Epithelial cell of proximal tubule (primary cell): ENCODE results near the gene CEP164. TPM values are rescaled to one million over a fixed set of nuclear protein-coding genes. Genes with fewer than 3 reads are reported as not detected.

Source experiments
- DNase-seq: peaks from one replicate; pipeline ENCODE4 v3.0.0-alpha.2; 2011; ENCODE audit warnings: low read depth
- H3K4me3 ChIP-seq: 2 replicates; pipeline ENCODE4 v1.5.1; 2011; ENCODE audit warnings: low read depth, mild to moderate bottlenecking, low read length
- CTCF ChIP-seq: conservative IDR thresholded peaks from 2 replicates; pipeline ENCODE4 v1.5.1; 2012; ENCODE audit warnings: low read depth, mild to moderate bottlenecking, low read length
- total RNA-seq: library from RNA; depleted of rRNA; stranded (reverse); fragments of >200 nt; gene quantifications from 2 replicates; pipeline ENCODE4 v1.2.3, GENCODE V29; 2015

The CEP164 gene
- total RNA-seq, 1 donor from 2014 or later = 20.2 TPM

- DNase-seq = no peak
- no peak for TF ChIP-seq CTCF
- no peak overlapping the region for H3K4me3 ChIP-seq
Measured at GRCh38 chr11:117413616-117414015, 86.0 kb downstream of the CEP164 start.

- TF ChIP-seq CTCF = no peak
- DNase-seq = no peak
Measured at GRCh38 chr11:117414724-117415123, 87.1 kb downstream of the CEP164 start.

GRCh38 chr11:117415358-117415896 is 87.8 kb downstream of the CEP164 start:
- H3K4me3 ChIP-seq = no peak overlapping the region
- DNase-seq = no peak
- TF ChIP-seq CTCF = no peak

More at GRCh38 chr11:117414724-117415123, 87.1 kb downstream of the CEP164 start:
- H3K4me3 ChIP-seq = no peak overlapping the region

- no peak for DNase-seq
- H3K4me3 ChIP-seq = no peak overlapping the region
- TF ChIP-seq CTCF = no peak
Measured at GRCh38 chr11:117417342-117417741, 89.7 kb downstream of the CEP164 start.

GRCh38 chr11:117417856-117418255 is 90.2 kb downstream of the CEP164 start:
- no peak for TF ChIP-seq CTCF
- H3K4me3 ChIP-seq = no peak overlapping the region
- DNase-seq = no peak

- no peak for TF ChIP-seq CTCF
- DNase-seq = no peak
- no peak overlapping the region for H3K4me3 ChIP-seq
Measured at GRCh38 chr11:117418737-117419481, 91.3 kb downstream of the CEP164 start.

GRCh38 chr11:117419482-117420142 is 92.0 kb downstream of the CEP164 start:
- no peak for DNase-seq
- no peak overlapping the region for H3K4me3 ChIP-seq
- TF ChIP-seq CTCF = no peak
